HL-60/S4 (cell line): Measurements from ENCODE around the gene TNNT3.
"Not testable (repeated sequence)": the region's sequence is repeated elsewhere in the genome, so short reads cannot be mapped to it uniquely, and the experiment has no call there.

Source experiments
- in situ Hi-C: fragments of 300-500 bp; cut with MboI; formaldehyde crosslinking; loops from 2 replicates; pipeline ENCODE4 v1.14.3; 2022; ENCODE audit warnings: low sequenced_read_pairs

The TNNT3 gene

GRCh38 chr11:1880746-1881441, 38.6 kb upstream of the TNNT3 start:
- in situ Hi-C loops: no loop called here

- in situ Hi-C loops: no loop called here
Measured at GRCh38 chr11:1881442-1882264, 37.9 kb upstream of the TNNT3 start.

- in situ Hi-C loops: no loop called here
Measured at GRCh38 chr11:1882265-1883238, 37.0 kb upstream of the TNNT3 start.

- in situ Hi-C loops: no loop called here
Measured at GRCh38 chr11:1883346-1884302, 35.9 kb upstream of the TNNT3 start.

- in situ Hi-C loops: no loop called here
Measured at GRCh38 chr11:1884303-1884700, 35.2 kb upstream of the TNNT3 start.

GRCh38 chr11:1886551-1886950, 33.0 kb upstream of the TNNT3 start:
- in situ Hi-C loops: not testable (repeated sequence)

GRCh38 chr11:1887451-1888346, 31.8 kb upstream of the TNNT3 start:
- in situ Hi-C loops: no loop called here

GRCh38 chr11:1888347-1888753, 31.2 kb upstream of the TNNT3 start:
- in situ Hi-C loops: no loop called here

- in situ Hi-C loops: no loop called here
Measured at GRCh38 chr11:1888811-1889210, 30.7 kb upstream of the TNNT3 start.

- in situ Hi-C loops: no loop called here
Measured at GRCh38 chr11:1889224-1889930, 30.1 kb upstream of the TNNT3 start.

GRCh38 chr11:1889941-1890855, 29.3 kb upstream of the TNNT3 start:
- in situ Hi-C loops: no loop called here

- in situ Hi-C loops: no loop called here
Measured at GRCh38 chr11:1890856-1891830, 28.4 kb upstream of the TNNT3 start.

GRCh38 chr11:1891831-1892115, 27.7 kb upstream of the TNNT3 start, which contains the start of gene PRR33:
TSS of gene PRR33 (minus strand) at chr11:1891895. CDS start at chr11:1890584, 1,311 bp downstream.
- in situ Hi-C loops: no loop called here

GRCh38 chr11:1892116-1892515, 27.4 kb upstream of the TNNT3 start:
- in situ Hi-C loops: no loop called here

- in situ Hi-C loops: no loop called here
Measured at GRCh38 chr11:1892558-1892957, 26.9 kb upstream of the TNNT3 start.
